GM23248 (cell line): ENCODE measurements around the gene IFNGR1. TPM values are rescaled to one million over a fixed set of nuclear protein-coding genes. Genes with fewer than 3 reads are reported as not detected.

Source experiments
- DNase-seq: peaks from one replicate; pipeline ENCODE4 v3.0.0-alpha.2; 2015
- H2AFZ ChIP-seq: fragments of 200-600 bp; sonication (generic); 2 replicates; pipeline ENCODE4 v1.6.1; 2016; ENCODE audit warnings: antibody characterized with exemption
- H3F3A ChIP-seq: fragments of 200-600 bp; sonication (generic); 2 replicates; pipeline ENCODE4 v1.6.1; 2016; ENCODE audit warnings: mild to moderate bottlenecking, antibody characterized with exemption, mixed run types; ENCODE audit not compliant: insufficient read depth
- H3K27ac ChIP-seq: fragments of 200-600 bp; sonication (generic); 2 replicates; pipeline ENCODE4 v1.5.1; 2016; ENCODE audit warnings: mild to moderate bottlenecking
- H3K27me3 ChIP-seq: fragments of 200-600 bp; sonication (generic); replicated peaks from 2 replicates; pipeline ENCODE4 v1.6.1; 2016; ENCODE audit warnings: mild to moderate bottlenecking; ENCODE audit not compliant: insufficient read depth
- H3K36me3 ChIP-seq: fragments of 200-600 bp; sonication (generic); 2 replicates; pipeline ENCODE4 v1.6.1; 2016; ENCODE audit warnings: low read depth, mild to moderate bottlenecking
- H3K4me1 ChIP-seq: fragments of 200-600 bp; sonication (generic); 2 replicates; pipeline ENCODE4 v1.6.1; 2016; ENCODE audit warnings: mild to moderate bottlenecking; ENCODE audit not compliant: insufficient read depth
- H3K4me2 ChIP-seq: fragments of 200-600 bp; sonication (generic); one replicate; pipeline ENCODE4 v1.6.1; 2016; ENCODE audit warnings: mild to moderate bottlenecking; ENCODE audit not compliant: unreplicated experiment
- H3K4me3 ChIP-seq: fragments of 200-600 bp; sonication (generic); 2 replicates; pipeline ENCODE4 v1.5.1; 2016; ENCODE audit warnings: mild to moderate bottlenecking
- H3K79me2 ChIP-seq: fragments of 200-600 bp; sonication (generic); 2 replicates; pipeline ENCODE4 v1.6.1; 2016; ENCODE audit warnings: mild to moderate bottlenecking; ENCODE audit not compliant: insufficient read depth
- H3K9ac ChIP-seq: fragments of 200-600 bp; sonication (generic); 2 replicates; pipeline ENCODE4 v1.6.1; 2016; ENCODE audit warnings: mild to moderate bottlenecking
- H3K9me2 ChIP-seq: fragments of 200-600 bp; sonication (generic); 2 replicates; pipeline ENCODE4 v1.6.1; 2016; ENCODE audit warnings: mixed run types, mild to moderate bottlenecking, moderate library complexity; ENCODE audit not compliant: insufficient read depth
- H3K9me3 ChIP-seq: fragments of 200-600 bp; sonication (generic); one replicate; pipeline ENCODE4 v1.6.1; 2017; ENCODE audit warnings: low read depth
- H4K20me1 ChIP-seq: fragments of 200-600 bp; sonication (generic); 2 replicates; pipeline ENCODE4 v1.6.0; 2016; ENCODE audit not compliant: insufficient read depth
- EZH2 ChIP-seq: fragments of 200-600 bp; sonication (generic); IDR thresholded peaks from 2 replicates; pipeline ENCODE4 v1.6.1; 2018; ENCODE audit warnings: antibody characterized with exemption, mild to moderate bottlenecking; ENCODE audit not compliant: insufficient read depth, poor library complexity, severe bottlenecking
- EZH2phosphoT487 ChIP-seq: fragments of 200-600 bp; sonication (generic); IDR thresholded peaks from 2 replicates; pipeline ENCODE4 v1.6.1; 2018; ENCODE audit warnings: antibody characterized with exemption, moderate library complexity, mild to moderate bottlenecking, low read depth; ENCODE audit not compliant: insufficient read depth
- WGBS, 2 experiments: methylation state at CpG; one replicate each; pipeline ENCODE4 v1.1.6; 2015 to 2017; ENCODE audit warnings: low lambda C conversion rate in 2 of 2, low coverage in 1 of 2; ENCODE audit errors: missing lambda C conversion rate in 2 of 2; 5-methylcytosine and 5-hydroxymethylcytosine counted together
- in situ Hi-C: fragments of 300-500 bp; cut with MboI; formaldehyde crosslinking; loops from 2 replicates; pipeline ENCODE4 v1.15.0; 2020
- polyA plus RNA-seq: library from polyadenylated mRNA; unstranded; fragments of >200 nt; fragmentation: Nextera tagmentation; extraction: Ambion mirVana; gene quantifications from 2 replicates; pipeline ENCODE4 v1.2.1, GENCODE V29; 2016
- total RNA-seq: library from RNA; depleted of rRNA; stranded (reverse); fragments of >200 nt; shearing (Covaris generic); gene quantifications from 2 replicates; pipeline ENCODE4 v1.2.3, GENCODE V29; 2014

The IFNGR1 gene
- total and polyA plus RNA-seq, 2 experiments from 2014 or later: 58.8 to 61.6 TPM

DNA sequence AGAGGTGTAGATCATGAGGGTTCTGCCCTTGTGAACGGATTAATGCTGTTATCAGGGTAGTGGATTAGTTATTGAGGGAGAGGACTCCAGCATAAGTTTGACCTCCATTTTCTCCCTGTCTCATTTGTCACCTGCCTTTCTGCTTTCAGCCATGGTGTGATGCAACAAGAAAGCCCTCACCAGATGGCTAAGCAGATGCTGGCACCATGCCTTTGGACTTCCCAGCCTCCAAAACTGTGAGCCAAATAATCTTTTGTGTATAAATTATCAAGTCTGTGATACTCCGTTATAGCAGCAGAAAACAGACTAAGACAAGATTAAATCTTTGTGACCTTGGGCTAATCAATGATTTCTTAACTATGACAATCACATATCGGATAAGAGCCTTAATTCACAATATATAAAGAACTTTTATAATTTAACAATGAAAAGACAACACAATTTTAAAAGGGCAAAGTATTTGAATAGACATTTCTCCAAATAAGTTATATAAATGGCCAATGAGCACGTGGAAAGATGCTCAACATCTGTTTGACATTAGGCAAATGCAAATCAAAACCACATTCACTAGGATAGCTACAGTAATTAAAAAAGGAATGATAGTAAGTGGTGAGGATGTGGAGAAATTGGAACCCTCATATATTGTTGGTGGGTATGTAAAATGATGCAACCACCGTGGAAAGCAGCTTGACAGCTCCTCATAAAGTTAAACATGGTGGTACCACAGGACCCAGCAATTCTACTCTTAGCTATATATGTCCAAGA is 45.3 kb upstream of the IFNGR1 start:
- no peak overlapping the region for H3K4me2 ChIP-seq
- DNase-seq: peak; percentile 10
- no peak overlapping the region for H2AFZ ChIP-seq
- no peaks in the 10 kb centered on the region for H3K36me3 ChIP-seq
- no peaks in the 10 kb centered on the region for H3K79me2 ChIP-seq
- H3K27me3 ChIP-seq: peaks cover 23% of the 10 kb centered on the region
- TF ChIP-seq EZH2phosphoT487: no peak
- TF ChIP-seq EZH2: no peak
- no peaks in the 10 kb centered on the region for H3K9me2 ChIP-seq
- in situ Hi-C loops: loop anchor here (25.0 kb wide), 1 partner anchor 373 kb away; no protein-coding TSS in a partner anchor
- H3F3A ChIP-seq: peaks cover 3% of the 10 kb centered on the region; the same call in 1 of the 2 replicates
- H3K9me3 ChIP-seq: no peaks in the 10 kb centered on the region
- no peak overlapping the region for H3K27ac ChIP-seq
- 0 out of 2 replicates have a peak, but pooled peaks cover 7% of the 10 kb centered on the region for H3K4me1 ChIP-seq
- H3K9ac ChIP-seq: no peak overlapping the region
- 18 to 20% methylated on average over 5 of the region's 5 CpGs for WGBS, 2 experiments
- no peak overlapping the region for H3K4me3 ChIP-seq
- no peaks in the 10 kb centered on the region for H4K20me1 ChIP-seq

DNA sequence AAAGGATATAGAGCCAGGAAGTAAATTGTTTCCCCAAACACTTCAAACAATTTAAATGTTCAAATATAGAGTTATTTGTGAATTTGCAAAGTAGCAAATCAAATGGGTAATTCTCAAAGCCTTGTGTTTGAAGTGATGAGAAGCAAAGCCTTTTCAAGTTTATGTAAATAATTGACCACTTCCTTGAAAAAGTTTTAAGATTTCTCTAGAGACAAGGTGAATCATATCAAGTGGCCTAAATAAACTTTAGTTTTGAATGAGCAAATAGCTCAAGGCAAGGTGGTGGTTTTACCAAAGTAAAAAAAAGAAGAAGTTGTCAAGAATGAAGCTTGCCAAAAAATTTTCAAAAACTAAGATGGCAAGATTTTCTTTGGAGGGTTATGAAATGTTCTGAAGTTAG is 42.6 kb upstream of the IFNGR1 start:
- H3K9me2 ChIP-seq: no peaks in the 10 kb centered on the region
- H3F3A ChIP-seq: peaks cover 3% of the 10 kb centered on the region; the same call in 1 of the 2 replicates
- H3K36me3 ChIP-seq: no peaks in the 10 kb centered on the region
- no peak for TF ChIP-seq EZH2phosphoT487
- TF ChIP-seq EZH2: no peak
- 0 out of 2 replicates have a peak, but pooled peaks cover 7% of the 10 kb centered on the region for H3K4me1 ChIP-seq
- H4K20me1 ChIP-seq: no peaks in the 10 kb centered on the region
- H3K4me3 ChIP-seq: no peak overlapping the region
- H3K9me3 ChIP-seq: no peaks in the 10 kb centered on the region
- no peak overlapping the region for H2AFZ ChIP-seq
- H3K79me2 ChIP-seq: no peaks in the 10 kb centered on the region
- no peak overlapping the region for H3K27ac ChIP-seq
- DNase-seq: peak; percentile 24
- H3K4me2 ChIP-seq: no peak overlapping the region
- no peak overlapping the region for H3K9ac ChIP-seq
- in situ Hi-C loops: loop anchor here (25.0 kb wide), 1 partner anchor 376 kb away; no protein-coding TSS in a partner anchor
- H3K27me3 ChIP-seq: peaks cover 21% of the 10 kb centered on the region; the same call in 1 of the 2 replicates

DNA sequence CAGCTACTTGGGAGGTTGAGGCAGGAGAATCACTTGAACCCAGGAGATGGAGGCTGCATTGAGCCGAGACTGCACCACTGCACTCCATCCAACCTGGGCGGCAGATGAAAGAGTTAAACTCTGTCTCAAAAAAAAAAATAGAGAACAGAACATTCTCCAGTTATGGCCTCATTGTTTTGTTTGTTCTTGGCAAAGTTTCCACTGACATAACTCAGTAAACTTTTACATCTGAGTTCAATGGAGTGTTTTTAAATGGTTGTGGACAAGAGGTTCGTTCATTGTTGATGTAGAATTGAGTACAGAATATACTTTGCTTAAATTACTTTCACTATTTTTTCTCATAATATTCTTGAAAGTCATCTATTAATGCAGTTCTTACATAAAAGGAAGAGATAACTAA is 42.2 kb upstream of the IFNGR1 start:
- Histone ChIP-seq H3K9me2 (no peaks in the 10 kb centered on the region), H3K4me3 (no peak overlapping the region), H3K27ac (no peak overlapping the region), H3K4me2 (no peak overlapping the region), H3K79me2 (no peaks in the 10 kb centered on the region), H4K20me1 (no peaks in the 10 kb centered on the region), H3K36me3 (no peaks in the 10 kb centered on the region), H3K4me1 (0 out of 2 replicates have a peak, but pooled peaks cover 7% of the 10 kb centered on the region), H3K9me3 (no peaks in the 10 kb centered on the region), H3K9ac (no peak overlapping the region), H2AFZ (no peak overlapping the region), H3K27me3 (peaks cover 25% of the 10 kb centered on the region; the same call in 1 of the 2 replicates), H3F3A (peaks cover 3% of the 10 kb centered on the region; the same call in 1 of the 2 replicates)
- DNase-seq: peak; percentile 50
- TF ChIP-seq EZH2phosphoT487: no peak
- TF ChIP-seq EZH2: no peak
- 27 to 46% methylated on average over 3 of the region's 3 CpGs for WGBS, 2 experiments
- in situ Hi-C loops: loop anchor here (25.0 kb wide), 1 partner anchor 376 kb away; no protein-coding TSS in a partner anchor

DNA sequence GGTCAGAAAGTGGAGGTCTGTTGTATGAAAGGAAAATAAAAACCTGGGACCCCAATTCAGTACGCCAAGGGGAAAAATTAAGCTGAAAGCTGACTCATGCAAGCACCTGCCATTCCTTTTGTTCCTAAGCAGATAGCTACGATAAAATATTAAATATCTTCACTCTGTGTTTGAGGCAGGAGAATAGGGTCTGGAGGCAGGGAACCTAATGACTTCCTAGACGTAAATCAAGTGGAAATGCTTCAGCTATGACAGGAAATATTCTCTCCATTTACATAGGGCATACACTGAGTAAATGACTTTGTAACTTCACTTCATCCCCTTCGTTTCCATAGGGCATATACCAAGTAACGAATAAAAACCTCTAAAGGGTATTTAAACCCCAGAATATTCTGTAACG is 41.0 kb upstream of the IFNGR1 start:
- Histone ChIP-seq H3K9me3 (no peaks in the 10 kb centered on the region), H3F3A (peaks cover 3% of the 10 kb centered on the region; the same call in 1 of the 2 replicates), H3K4me1 (0 out of 2 replicates have a peak, but pooled peaks cover 7% of the 10 kb centered on the region), H3K27ac (no peak overlapping the region), H3K79me2 (no peaks in the 10 kb centered on the region), H3K27me3 (peaks cover 25% of the 10 kb centered on the region; the same call in 1 of the 2 replicates), H2AFZ (no peak overlapping the region), H3K4me2 (no peak overlapping the region), H3K4me3 (no peak overlapping the region), H4K20me1 (no peaks in the 10 kb centered on the region), H3K9ac (no peak overlapping the region), H3K36me3 (no peaks in the 10 kb centered on the region), H3K9me2 (no peaks in the 10 kb centered on the region)
- TF ChIP-seq EZH2phosphoT487: no peak
- TF ChIP-seq EZH2: no peak
- 71 to 73% methylated on average over 6 of the region's 6 CpGs for WGBS, 2 experiments
- no peak for DNase-seq
- in situ Hi-C loops: loop anchor here (25.0 kb wide), 1 partner anchor 377 kb away; no protein-coding TSS in a partner anchor
